ENCODE results near the gene MMS22L.

MMS22L gene

GRCh38 chr6:97215157-97215769 lies 67.8 kb downstream of the MMS22L start:
- TF ChIP-seq, protein P1, sequence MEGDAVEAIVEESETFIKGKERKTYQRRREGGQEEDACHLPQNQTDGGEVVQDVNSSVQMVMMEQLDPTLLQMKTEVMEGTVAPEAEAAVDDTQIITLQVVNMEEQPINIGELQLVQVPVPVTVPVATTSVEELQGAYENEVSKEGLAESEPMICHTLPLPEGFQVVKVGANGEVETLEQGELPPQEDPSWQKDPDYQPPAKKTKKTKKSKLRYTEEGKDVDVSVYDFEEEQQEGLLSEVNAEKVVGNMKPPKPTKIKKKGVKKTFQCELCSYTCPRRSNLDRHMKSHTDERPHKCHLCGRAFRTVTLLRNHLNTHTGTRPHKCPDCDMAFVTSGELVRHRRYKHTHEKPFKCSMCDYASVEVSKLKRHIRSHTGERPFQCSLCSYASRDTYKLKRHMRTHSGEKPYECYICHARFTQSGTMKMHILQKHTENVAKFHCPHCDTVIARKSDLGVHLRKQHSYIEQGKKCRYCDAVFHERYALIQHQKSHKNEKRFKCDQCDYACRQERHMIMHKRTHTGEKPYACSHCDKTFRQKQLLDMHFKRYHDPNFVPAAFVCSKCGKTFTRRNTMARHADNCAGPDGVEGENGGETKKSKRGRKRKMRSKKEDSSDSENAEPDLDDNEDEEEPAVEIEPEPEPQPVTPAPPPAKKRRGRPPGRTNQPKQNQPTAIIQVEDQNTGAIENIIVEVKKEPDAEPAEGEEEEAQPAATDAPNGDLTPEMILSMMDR (IDR thresholded peaks at IDR 0.05; ENCODE audit: low read depth, low read length, missing control alignments): peak; percentile 70
- H3K4me3 ChIP-seq (ENCODE audit: low read depth, low read length): no peak overlapping the region
- in situ Hi-C loops (cut with HindIII; ENCODE audit: low sequenced_read_pairs): loop anchor here (5.0 kb wide), 1 partner anchor 182 kb away; no protein-coding TSS in a partner anchor
- DNase-seq (ENCODE audit: low read depth): peak; percentile 54

DNA sequence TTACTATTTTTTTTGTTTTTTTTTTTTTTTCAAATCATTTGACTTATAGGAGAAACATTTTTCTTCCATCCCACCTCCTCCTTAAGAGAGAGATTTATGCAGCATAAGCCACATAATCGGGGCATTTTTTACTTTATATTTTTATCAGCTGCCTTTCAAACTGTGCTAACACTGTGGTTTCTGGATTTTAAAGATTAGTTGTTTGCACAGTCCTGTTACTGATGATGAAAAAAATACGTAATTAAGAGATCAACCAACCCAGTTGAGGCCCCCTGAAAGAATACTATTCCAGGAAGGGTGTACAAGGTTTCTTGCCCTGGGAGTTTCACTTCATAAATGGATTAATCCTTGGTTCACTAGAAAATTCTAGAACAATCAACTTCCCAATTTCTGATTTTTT lies 68.3 kb downstream of the MMS22L start:
- no peak for DNase-seq (ENCODE audit: low read depth)
- no peak overlapping the region for H3K4me3 ChIP-seq (ENCODE audit: low read depth, low read length)
- in situ Hi-C loops (cut with HindIII; ENCODE audit: low sequenced_read_pairs): loop anchor here (5.0 kb wide), 1 partner anchor 183 kb away; no protein-coding TSS in a partner anchor
- TF ChIP-seq, protein P1 (IDR thresholded peaks at IDR 0.05; ENCODE audit: low read depth, low read length, missing control alignments): no peak

GRCh38 chr6:97207383-97207782 lies 75.6 kb downstream of the MMS22L start:
- H3K4me3 ChIP-seq (ENCODE audit: low read depth, low read length): no peak overlapping the region
- TF ChIP-seq, protein P1 (IDR thresholded peaks at IDR 0.05; ENCODE audit: low read depth, low read length, missing control alignments): no peak
- in situ Hi-C loops (cut with HindIII; ENCODE audit: low sequenced_read_pairs): no loop called here
- DNase-seq (ENCODE audit: low read depth): no peak

DNA sequence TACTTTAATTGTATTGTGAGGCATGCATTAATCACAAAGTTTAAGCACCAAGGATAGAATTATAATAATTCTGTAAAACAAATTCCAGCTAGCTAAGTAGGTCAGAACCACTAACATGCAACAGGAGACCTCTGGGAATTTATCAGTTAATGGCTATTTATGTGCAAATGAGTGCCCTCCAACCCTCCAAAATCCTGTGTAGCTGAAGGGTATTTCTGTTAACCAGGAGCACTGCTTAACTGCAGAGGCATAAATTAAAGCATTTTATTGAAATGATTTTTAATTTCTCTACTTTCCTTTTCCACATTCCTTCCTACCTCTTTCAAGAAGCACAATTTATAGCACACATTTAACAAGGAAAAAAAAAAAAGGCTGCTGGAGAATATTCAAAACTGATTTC lies 77.0 kb downstream of the MMS22L start:
- TF ChIP-seq, protein P1 (IDR thresholded peaks at IDR 0.05; ENCODE audit: low read depth, low read length, missing control alignments): no peak
- DNase-seq (ENCODE audit: low read depth): no peak
- H3K4me3 ChIP-seq (ENCODE audit: low read depth, low read length): no peak overlapping the region
- in situ Hi-C loops (cut with HindIII; ENCODE audit: low sequenced_read_pairs): no loop called here

GRCh38 chr6:97203343-97203742 lies 79.7 kb downstream of the MMS22L start:
- in situ Hi-C loops (cut with HindIII; ENCODE audit: low sequenced_read_pairs): no loop called here
- TF ChIP-seq, protein P1 (IDR thresholded peaks at IDR 0.05; ENCODE audit: low read depth, low read length, missing control alignments): no peak
- DNase-seq (ENCODE audit: low read depth): no peak
- no peak overlapping the region for H3K4me3 ChIP-seq (ENCODE audit: low read depth, low read length)

DNA sequence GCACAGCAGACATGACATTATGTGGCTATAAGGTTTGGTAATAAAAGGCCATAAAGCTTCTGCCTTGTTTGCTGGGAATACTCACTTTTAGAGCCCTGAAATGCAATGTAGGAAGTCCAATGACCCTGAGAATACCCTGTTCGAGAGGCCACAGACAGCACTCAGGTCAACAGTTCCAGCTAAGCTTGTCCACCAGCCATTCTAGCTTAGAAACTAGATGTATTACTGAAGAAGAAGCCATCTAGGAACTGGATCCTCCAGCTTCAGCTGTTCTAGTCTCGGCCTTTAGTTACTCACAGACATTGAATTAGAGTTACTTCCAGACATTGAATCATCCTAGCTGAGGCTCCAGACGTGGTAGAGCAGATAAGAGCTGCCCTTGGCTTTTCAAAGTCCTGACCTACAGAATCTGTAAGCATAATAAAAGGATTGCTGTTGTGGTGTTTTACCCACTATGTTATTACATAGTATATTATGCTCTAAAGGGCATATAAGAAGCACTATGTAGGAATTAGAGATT lies 84.9 kb downstream of the MMS22L start:
- TF ChIP-seq, protein P1 (IDR thresholded peaks at IDR 0.05; ENCODE audit: low read depth, low read length, missing control alignments): no peak
- DNase-seq (ENCODE audit: low read depth): no peak
- in situ Hi-C loops (cut with HindIII; ENCODE audit: low sequenced_read_pairs): no loop called here
- no peak overlapping the region for H3K4me3 ChIP-seq (ENCODE audit: low read depth, low read length)

Measured in astrocyte of the cerebellum (primary cell).